Endothelial cell of umbilical vein (primary cell): ENCODE results near the gene ARHGEF10L. TPM values are rescaled to one million over a fixed set of nuclear protein-coding genes. Genes with fewer than 3 reads are reported as not detected.

ENCODE experiments used
- BruUV-seq: library from RNA; stranded (reverse); fragments of 400-500 nt; replicated peaks from 2 replicates; lab custom pipeline; 2021; lab: Mats Ljungman, UMichigan
- CTCF ChIA-PET: fragments of 300-600, 350-600 bp; sonication (Branson Sonifier 250); formaldehyde crosslinking; loops from one replicate; lab custom pipeline; 2021; ENCODE audit warnings: antibody characterized with exemption, inconsistent platforms; lab: Charles Lee
- POLR2A ChIA-PET: fragments of 300-600, 350-600 bp; sonication (Branson Sonifier 250); formaldehyde crosslinking; loops from one replicate; lab custom pipeline; 2021; ENCODE audit warnings: antibody characterized with exemption, inconsistent platforms; lab: Charles Lee
- DNase-seq: peaks from one replicate; pipeline ENCODE4 v3.0.0-alpha.2; 2011; ENCODE audit warnings: low read depth, low spot score
- FAIRE-seq: peaks from 2 replicates; lab custom pipeline; 2011; peaks lifted over from hg19 to GRCh38; lab: Jason Lieb, UNC
- H2AFZ ChIP-seq: 2 replicates; pipeline ENCODE4 v1.6.0; 2012; ENCODE audit warnings: low read depth, low read length, control low read depth, inconsistent platforms
- H3K27ac ChIP-seq: 2 replicates; pipeline ENCODE4 v1.5.1; 2011; ENCODE audit warnings: low read depth, mild to moderate bottlenecking, control low read depth, low read length, moderate library complexity; ENCODE audit not compliant: insufficient read depth
- H3K27me3 ChIP-seq, 2 experiments: 2 replicates each; pipeline versions ENCODE4 v1.6.0 to v1.6.1; 2011; ENCODE audit warnings: low read length in 2 of 2, mixed read lengths in 1 of 2; ENCODE audit not compliant: control insufficient read depth in 2 of 2, insufficient read depth in 2 of 2
- H3K36me3 ChIP-seq, 2 experiments: 2 replicates in 1 of 2; 3 replicates in 1 of 2; pipeline ENCODE4 v1.5.1; 2011; ENCODE audit warnings: low read length in 2 of 2, mild to moderate bottlenecking in 1 of 2, moderate library complexity in 1 of 2; ENCODE audit not compliant: control insufficient read depth in 2 of 2, insufficient read depth in 2 of 2; ENCODE audit errors: extremely low read depth in 1 of 2
- H3K4me1 ChIP-seq: 3 replicates; pipeline ENCODE4 v1.5.1; 2011; ENCODE audit warnings: mild to moderate bottlenecking, low read length; ENCODE audit not compliant: control insufficient read depth, insufficient read depth; ENCODE audit errors: extremely low read depth
- H3K4me2 ChIP-seq: 2 replicates; pipeline ENCODE4 v1.6.1; 2011; ENCODE audit warnings: low read length, control low read depth, mixed read lengths; ENCODE audit not compliant: insufficient read depth
- H3K4me3 ChIP-seq, 3 experiments: fragments of 200-600 bp in 1 of 3; sonication (generic), shearing (Covaris generic) in 1 of 3; replicated peaks in 1 of 3; 2 replicates each; pipeline ENCODE4 v1.5.1; 2011 to 2016; ENCODE audit warnings: control low read depth in 3 of 3, low read length in 3 of 3, mild to moderate bottlenecking in 2 of 3, inconsistent platforms in 1 of 3, low read depth in 1 of 3, moderate library complexity in 1 of 3; ENCODE audit not compliant: insufficient read depth in 1 of 3
- H3K79me2 ChIP-seq: 2 replicates; pipeline ENCODE4 v1.6.0; 2012; ENCODE audit warnings: low read length, inconsistent platforms; ENCODE audit not compliant: control insufficient read depth, insufficient read depth
- H3K9ac ChIP-seq: replicated peaks from 2 replicates; pipeline ENCODE3; 2011; ENCODE audit warnings: low read length, control low read depth; ENCODE audit not compliant: insufficient read depth; ENCODE audit errors: extremely low read depth
- H3K9me1 ChIP-seq: replicated peaks from 3 replicates; pipeline ENCODE4 v1.6.0; 2011; ENCODE audit warnings: mild to moderate bottlenecking, low read length; ENCODE audit not compliant: control insufficient read depth, insufficient read depth; ENCODE audit errors: extremely low read depth
- H3K9me3 ChIP-seq: replicated peaks from 2 replicates; pipeline ENCODE4 v1.5.1; 2012; ENCODE audit warnings: low read length, inconsistent platforms; ENCODE audit not compliant: control insufficient read depth, insufficient read depth
- H4K20me1 ChIP-seq: replicated peaks from 2 replicates; pipeline ENCODE3; 2011; ENCODE audit warnings: mild to moderate bottlenecking, low read length; ENCODE audit not compliant: control insufficient read depth, insufficient read depth; ENCODE audit errors: extremely low read depth
- EZH2 ChIP-seq: IDR thresholded peaks from 2 replicates; pipeline ENCODE4 v1.6.1; 2012; ENCODE audit warnings: borderline replicate concordance, low read depth, mild to moderate bottlenecking, moderate library complexity, low read length, inconsistent platforms; ENCODE audit not compliant: severe bottlenecking
- FOS ChIP-seq: IDR thresholded peaks from 2 replicates; pipeline ENCODE4 v1.6.1; 2011; ENCODE audit warnings: mild to moderate bottlenecking, low read length, moderate library complexity, borderline replicate concordance; ENCODE audit not compliant: insufficient read depth
- GATA2 ChIP-seq: IDR thresholded peaks from 2 replicates; pipeline ENCODE4 v1.7.0; 2011; ENCODE audit warnings: low read depth, mild to moderate bottlenecking, moderate library complexity, mixed read lengths, low read length; ENCODE audit not compliant: insufficient read length, insufficient read depth
- JUN ChIP-seq: IDR thresholded peaks from 2 replicates; pipeline ENCODE4 v1.6.1; 2011; ENCODE audit warnings: borderline replicate concordance, low read depth; ENCODE audit not compliant: insufficient read length, insufficient read depth
- MYC ChIP-seq: IDR thresholded peaks from one replicate; pipeline ENCODE4 v1.6.1; 2011; ENCODE audit warnings: mild to moderate bottlenecking, low read depth, low read length
- POLR2A ChIP-seq: IDR thresholded peaks from 2 replicates; pipeline ENCODE4 v1.6.1; 2012; ENCODE audit warnings: low read depth, mild to moderate bottlenecking, control low read depth, low read length
- POLR2AphosphoS5 ChIP-seq: IDR thresholded peaks from 2 replicates; pipeline ENCODE4 v1.6.1; 2012; ENCODE audit warnings: low read depth, mild to moderate bottlenecking, control low read depth, low read length, moderate library complexity; ENCODE audit not compliant: insufficient read depth
- dilution Hi-C: fragments of 300-500 bp; cut with MboI; formaldehyde crosslinking; loops from one replicate; pipeline ENCODE4 v1.15.0; 2019; ENCODE audit warnings: low sequenced_read_pairs; ENCODE audit not compliant: extremely low pct_ligation_motif_present
- intact Hi-C: fragments of 100-400 bp; cut with micrococcal nuclease; formaldehyde crosslinking; loops from one replicate; pipeline ENCODE4 v1.10.0; 2022
- polyA plus RNA-seq, 4 experiments: library from polyadenylated mRNA; depleted of rRNA in 3 of 4; stranded (reverse) in 3 of 4; unstranded in 1 of 4; fragments of >200 nt; gene quantifications; 2 replicates each; pipeline versions ENCODE4 v1.2.1 to v1.2.3, GENCODE V29; 2011 to 2012; ENCODE audit warnings: missing spikeins in 1 of 4
- total RNA-seq: library from RNA; stranded (reverse); gene quantifications from 2 replicates; pipeline ENCODE4 v1.2.3, GENCODE V29; 2021
- TF ChIP-seq, protein P1 (sequence below): IDR thresholded peaks from 2 replicates; pipeline ENCODE4 v1.6.1; 2011; ENCODE audit not compliant: insufficient read depth, insufficient read length
- TF ChIP-seq, protein P2 (sequence below), 2 donors: IDR thresholded peaks; 1 replicate in 1 of 2; 2 replicates in 1 of 2; pipeline ENCODE4 v1.5.1; 2011; ENCODE audit warnings: low read length in 2 of 2, mild to moderate bottlenecking in 2 of 2, moderate library complexity in 2 of 2, control low read depth in 1 of 2, inconsistent platforms in 1 of 2, low read depth in 1 of 2; ENCODE audit not compliant: insufficient read depth in 1 of 2; ENCODE audit errors: extremely low read depth in 1 of 2

ARHGEF10L gene
- total and polyA plus RNA-seq, 2 donors (not counting 3 experiments of a cell fraction or from before 2014, with no cell fraction given): 1.9 to 5.2 TPM

DNA sequence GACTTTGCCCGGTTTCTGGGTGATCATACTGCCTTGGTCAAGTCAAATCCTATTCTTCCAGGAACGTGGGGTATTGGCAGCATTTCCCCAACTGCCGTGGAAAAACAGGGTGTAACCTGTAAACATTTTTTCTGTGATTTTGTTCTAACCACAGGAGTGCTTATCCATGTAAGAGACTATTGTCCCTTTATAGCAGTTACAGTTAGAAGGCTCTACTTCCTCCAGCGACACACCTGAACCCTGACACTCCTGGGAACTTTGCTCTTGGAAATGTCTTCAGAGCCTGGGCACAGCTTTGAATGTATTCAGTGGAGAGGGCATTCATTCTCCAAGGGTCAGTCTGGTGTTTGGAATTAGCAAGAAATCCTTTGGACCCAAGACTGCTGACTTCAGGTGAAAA is 26.4 kb upstream of the ARHGEF10L start:
- FAIRE-seq (no peak), DNase-seq (no peak)
- CTCF ChIA-PET: interaction anchor here (1.4 to 7.7 kb wide), 3 partner anchors 11 to 94 kb away, joined by 4 to 52 read pairs (median 26); no protein-coding TSS in a partner anchor
- no peak for TF ChIP-seq POLR2AphosphoS5
- TF ChIP-seq EZH2: no peak
- no peak for TF ChIP-seq MYC
- TF ChIP-seq JUN: no peak
- TF ChIP-seq, protein P1, sequence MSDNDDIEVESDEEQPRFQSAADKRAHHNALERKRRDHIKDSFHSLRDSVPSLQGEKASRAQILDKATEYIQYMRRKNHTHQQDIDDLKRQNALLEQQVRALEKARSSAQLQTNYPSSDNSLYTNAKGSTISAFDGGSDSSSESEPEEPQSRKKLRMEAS: no peak
- TF ChIP-seq FOS: no peak
- no peak for TF ChIP-seq POLR2A
- TF ChIP-seq, protein P2, sequence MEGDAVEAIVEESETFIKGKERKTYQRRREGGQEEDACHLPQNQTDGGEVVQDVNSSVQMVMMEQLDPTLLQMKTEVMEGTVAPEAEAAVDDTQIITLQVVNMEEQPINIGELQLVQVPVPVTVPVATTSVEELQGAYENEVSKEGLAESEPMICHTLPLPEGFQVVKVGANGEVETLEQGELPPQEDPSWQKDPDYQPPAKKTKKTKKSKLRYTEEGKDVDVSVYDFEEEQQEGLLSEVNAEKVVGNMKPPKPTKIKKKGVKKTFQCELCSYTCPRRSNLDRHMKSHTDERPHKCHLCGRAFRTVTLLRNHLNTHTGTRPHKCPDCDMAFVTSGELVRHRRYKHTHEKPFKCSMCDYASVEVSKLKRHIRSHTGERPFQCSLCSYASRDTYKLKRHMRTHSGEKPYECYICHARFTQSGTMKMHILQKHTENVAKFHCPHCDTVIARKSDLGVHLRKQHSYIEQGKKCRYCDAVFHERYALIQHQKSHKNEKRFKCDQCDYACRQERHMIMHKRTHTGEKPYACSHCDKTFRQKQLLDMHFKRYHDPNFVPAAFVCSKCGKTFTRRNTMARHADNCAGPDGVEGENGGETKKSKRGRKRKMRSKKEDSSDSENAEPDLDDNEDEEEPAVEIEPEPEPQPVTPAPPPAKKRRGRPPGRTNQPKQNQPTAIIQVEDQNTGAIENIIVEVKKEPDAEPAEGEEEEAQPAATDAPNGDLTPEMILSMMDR (IDR thresholded peaks at IDR 0.05; ENCODE audit: extremely low read depth in 1 of 2, insufficient read depth in 1 of 2, low read depth in 1 of 2, low read length in 2 of 2): no peak
- no peak for TF ChIP-seq GATA2
- no TSS peak for BruUV-seq
- POLR2A ChIA-PET: no interaction called here
- dilution Hi-C loops: no loop called here
- Histone ChIP-seq H4K20me1 (no peaks in the 10 kb centered on the region), H3K27me3 (no peaks in the 10 kb centered on the region), H3K9me1 (no peaks in the 10 kb centered on the region), H3K4me2 (no peak overlapping the region), H3K4me1 (no peaks in the 10 kb centered on the region), H3K79me2 (no peaks in the 10 kb centered on the region), H2AFZ (no peak overlapping the region), H3K9me3 (no peaks in the 10 kb centered on the region), H3K9ac (no peak overlapping the region), H3K4me3 (no peak overlapping the region), H3K27ac (no peak overlapping the region), H3K36me3 (no peaks in the 10 kb centered on the region)
- intact Hi-C loops: no loop called here
